HT1080 (cell line): Measurements from ENCODE around the gene OR52E4. TPM values are rescaled to one million over a fixed set of nuclear protein-coding genes. Genes with fewer than 3 reads are reported as not detected.

Experiments
- DNase-seq: peaks from one replicate; pipeline ENCODE4 v3.0.0-alpha.2; 2015; ENCODE audit warnings: low read depth
- total RNA-seq: library from RNA; depleted of rRNA; stranded (reverse); fragments of >200 nt; shearing (Covaris generic); gene quantifications from 2 replicates; pipeline ENCODE4 v1.2.3, GENCODE V29; 2014; rRNA removed

OR52E4 gene
- total RNA-seq, 1 experiment from 2014 or later = not detected

GRCh38 chr11:5928811-5929210 is 48.4 kb downstream of the OR52E4 start:
- DNase-seq = no peak

- no peak for DNase-seq
These were observed 49.3 kb downstream of the OR52E4 start for GRCh38 chr11:5929571-5930368.

GRCh38 chr11:5930614-5931013 is 50.2 kb downstream of the OR52E4 start:
- DNase-seq = no peak

- no peak for DNase-seq
These were observed 50.6 kb downstream of the OR52E4 start for GRCh38 chr11:5931061-5931460.

GRCh38 chr11:5932671-5933070 is 52.2 kb downstream of the OR52E4 start:
- DNase-seq = no peak

- no peak for DNase-seq
These were observed 52.7 kb downstream of the OR52E4 start for GRCh38 chr11:5933116-5933515.

Other genes with a start within 250 kb of the OR52E4 start
- gene TRIM5, start 195.6 kb upstream of the OR52E4 start, total RNA-seq = 22.5 and 29.2 TPM in 2 replicates
- gene TRIM22, start 190.8 kb upstream of the OR52E4 start, total RNA-seq = 12.3 and 18.4 TPM in 2 replicates
- not detected in 2 replicates for gene OR56B1, start 144.2 kb upstream of the OR52E4 start, total RNA-seq
- not detected in 2 replicates for gene OR52N4, start 126.4 kb upstream of the OR52E4 start, total RNA-seq
- not detected in 2 replicates for gene OR52N5, start 97.3 kb upstream of the OR52E4 start, total RNA-seq
- gene OR52N1, start 89.4 kb upstream of the OR52E4 start, total RNA-seq = not detected in 2 replicates
- not detected in 2 replicates for gene OR52N2, start 71.7 kb upstream of the OR52E4 start, total RNA-seq
- not detected in 2 replicates for gene OR52E6, start 38.7 kb upstream of the OR52E4 start, total RNA-seq
- not detected in 2 replicates for gene OR52E8, start 22.9 kb upstream of the OR52E4 start, total RNA-seq
- gene OR52E5, start 12.6 kb downstream of the OR52E4 start, total RNA-seq = not detected in 2 replicates
- not detected in 2 replicates for gene OR56A3, start 61.6 kb downstream of the OR52E4 start, total RNA-seq
- gene OR56A5, start 87.9 kb downstream of the OR52E4 start, total RNA-seq = not detected in 2 replicates
- not detected in 2 replicates for gene OR52L1, start 106.4 kb downstream of the OR52E4 start, total RNA-seq
- not detected in 2 replicates for gene OR56A4, start 126.3 kb downstream of the OR52E4 start, total RNA-seq
- not detected in 2 replicates for gene OR56A1, start 150.1 kb downstream of the OR52E4 start, total RNA-seq
- not detected in 2 replicates for gene OR56B4, start 227.1 kb downstream of the OR52E4 start, total RNA-seq